ENCODE measurements around the gene NOS2.

DNA sequence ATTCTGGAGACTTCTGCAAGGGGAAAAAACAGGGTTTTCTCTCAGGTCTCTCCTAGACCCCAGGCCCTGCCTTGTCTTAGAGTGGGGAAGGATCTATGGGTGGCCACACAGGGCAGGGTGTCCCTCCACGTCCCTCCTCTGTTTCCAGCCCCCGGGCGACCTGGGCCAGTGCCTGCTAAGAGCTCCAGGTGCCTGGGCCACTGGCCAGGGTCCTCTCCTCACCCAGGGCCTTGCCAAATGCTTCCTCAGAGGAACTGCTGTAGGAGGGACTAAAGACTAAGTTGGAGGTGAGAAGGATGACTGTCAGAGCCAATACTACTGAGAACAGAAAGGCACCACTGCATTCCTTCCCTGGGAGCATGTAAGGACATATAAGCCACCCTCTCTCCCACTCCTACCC is 11.4 kb downstream of the NOS2 start:
- TF ChIP-seq, protein P1, sequence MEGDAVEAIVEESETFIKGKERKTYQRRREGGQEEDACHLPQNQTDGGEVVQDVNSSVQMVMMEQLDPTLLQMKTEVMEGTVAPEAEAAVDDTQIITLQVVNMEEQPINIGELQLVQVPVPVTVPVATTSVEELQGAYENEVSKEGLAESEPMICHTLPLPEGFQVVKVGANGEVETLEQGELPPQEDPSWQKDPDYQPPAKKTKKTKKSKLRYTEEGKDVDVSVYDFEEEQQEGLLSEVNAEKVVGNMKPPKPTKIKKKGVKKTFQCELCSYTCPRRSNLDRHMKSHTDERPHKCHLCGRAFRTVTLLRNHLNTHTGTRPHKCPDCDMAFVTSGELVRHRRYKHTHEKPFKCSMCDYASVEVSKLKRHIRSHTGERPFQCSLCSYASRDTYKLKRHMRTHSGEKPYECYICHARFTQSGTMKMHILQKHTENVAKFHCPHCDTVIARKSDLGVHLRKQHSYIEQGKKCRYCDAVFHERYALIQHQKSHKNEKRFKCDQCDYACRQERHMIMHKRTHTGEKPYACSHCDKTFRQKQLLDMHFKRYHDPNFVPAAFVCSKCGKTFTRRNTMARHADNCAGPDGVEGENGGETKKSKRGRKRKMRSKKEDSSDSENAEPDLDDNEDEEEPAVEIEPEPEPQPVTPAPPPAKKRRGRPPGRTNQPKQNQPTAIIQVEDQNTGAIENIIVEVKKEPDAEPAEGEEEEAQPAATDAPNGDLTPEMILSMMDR (IDR thresholded peaks at IDR 0.05; ENCODE audit: insufficient read depth, low read depth, low read length), result no peak
- TF ChIP-seq EZH2 (IDR thresholded peaks at IDR 0.05; ENCODE audit: insufficient read depth, low read length), result no peak
